ENCODE results near the gene HSFX3. TPM values are rescaled to one million over a fixed set of nuclear protein-coding genes. Genes with fewer than 3 reads are reported as not detected.
A peak's percentile ranks its signal among the peaks of the same experiment; 100 is the strongest.
"Not testable (repeated sequence)": the region's sequence is repeated elsewhere in the genome, so short reads cannot be mapped to it uniquely, and the experiment has no call there.

Gene HSFX3
- total RNA-seq, 1 donor from 2014 or later = not detected

GRCh38 chrX:149506349-149506748 lies 43.4 kb downstream of the HSFX3 start:
- Mint-ChIP-seq H3K9me3 (no peaks in the 10 kb centered on the region), H3K27ac (no peak overlapping the region), H3K36me3 (ENCODE audit: low read depth) (peaks cover 8% of the 10 kb centered on the region), H3K4me1 (ENCODE audit: low read depth) (peaks cover 37% of the 10 kb centered on the region), H3K4me3 (no peak overlapping the region), H3K27me3 (ENCODE audit: insufficient read depth) (no peaks in the 10 kb centered on the region)
- DNase-seq (ENCODE audit: low spot score) = no peak
- intact Hi-C loops (cut with micrococcal nuclease) = loop anchor here (10.0 kb wide), 8 partner anchors 68 to 1888 kb away; partner anchors contain the start of genes FMR1, HMGB3, MTMR1 and VMA21

- DNase-seq (ENCODE audit: low spot score) = no peak
- Mint-ChIP-seq H3K36me3 (ENCODE audit: low read depth) (peaks cover 11% of the 10 kb centered on the region), H3K27ac (peak overlapping the region; percentile 100), H3K27me3 (ENCODE audit: insufficient read depth) (no peaks in the 10 kb centered on the region), H3K4me1 (ENCODE audit: low read depth) (peaks cover 43% of the 10 kb centered on the region), H3K4me3 (peak overlapping the region; percentile 99), H3K9me3 (no peaks in the 10 kb centered on the region)
- intact Hi-C loops (cut with micrococcal nuclease) = loop anchor here (1.0 to 10.0 kb wide), 12 partner anchors 10 to 1889 kb away; partner anchors contain the start of genes FMR1, HMGB3, MTMR1 and TMEM185A
Measured at GRCh38 chrX:149505671-149506070, 44.1 kb downstream of the HSFX3 start.

GRCh38 chrX:149504915-149505651 lies 44.6 kb downstream of the HSFX3 start, which contains the start of gene IDS:
TSS of gene IDS (minus strand) at chrX:149505306. CDS start at chrX:149505137, 169 bp downstream.
- H3K27ac Mint-ChIP-seq = peak within 1 kb of the TSS; percentile 100
- no peaks in the 10 kb centered on the region for H3K27me3 Mint-ChIP-seq (ENCODE audit: insufficient read depth)
- peak within 1 kb of the TSS; percentile 99 for H3K4me3 Mint-ChIP-seq
- peaks cover 45% of the 10 kb centered on the region for H3K4me1 Mint-ChIP-seq (ENCODE audit: low read depth)
- DNase-seq (ENCODE audit: low spot score) = peak; percentile 87
- intact Hi-C loops (cut with micrococcal nuclease) = loop anchor here (1.0 to 10.0 kb wide), 13 partner anchors 10 to 1890 kb away; partner anchors contain the start of genes FMR1, HMGB3, MTMR1 and TMEM185A
- peaks cover 15% of the 10 kb centered on the region for H3K36me3 Mint-ChIP-seq (ENCODE audit: low read depth)
- no peaks in the 10 kb centered on the region for H3K9me3 Mint-ChIP-seq

DNA sequence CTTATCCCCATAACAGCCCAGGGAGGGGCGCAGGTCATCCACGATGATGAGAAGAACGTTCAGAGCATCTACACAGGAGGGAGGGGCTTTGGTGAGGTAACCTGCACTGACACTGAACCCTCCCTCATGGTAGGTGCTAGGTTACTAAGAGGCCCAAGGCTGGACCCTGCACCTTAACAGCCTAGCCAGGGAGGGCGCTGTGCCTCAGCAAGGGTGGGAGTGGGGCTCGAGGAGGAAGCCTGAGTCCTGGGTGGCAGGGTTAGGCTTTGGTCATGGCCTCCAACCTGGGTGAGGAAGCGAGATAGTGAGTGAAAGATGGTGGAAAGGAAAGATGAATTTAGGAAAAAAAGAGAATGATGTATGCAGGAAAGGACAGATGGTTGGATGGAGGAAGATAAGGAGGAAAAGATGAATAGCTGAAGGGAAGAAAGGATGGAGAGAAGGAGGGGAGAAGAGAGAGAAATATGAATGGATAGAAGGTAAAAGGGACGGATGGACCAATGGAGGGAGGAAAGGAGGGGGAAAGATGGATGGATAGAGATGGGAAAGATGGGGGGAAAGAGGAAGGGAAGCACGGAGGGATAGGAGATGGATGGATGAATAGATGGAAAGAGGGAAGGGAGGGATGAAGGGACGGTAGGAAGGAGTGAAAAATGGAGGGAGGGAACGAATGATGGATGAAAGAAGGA lies 45.4 kb downstream of the HSFX3 start:
- intact Hi-C loops (cut with micrococcal nuclease) = loop anchor here (2.0 to 10.0 kb wide), 10 partner anchors 34 to 1890 kb away; partner anchors contain the start of genes FMR1, HMGB3, MTMR1 and VMA21

DNA sequence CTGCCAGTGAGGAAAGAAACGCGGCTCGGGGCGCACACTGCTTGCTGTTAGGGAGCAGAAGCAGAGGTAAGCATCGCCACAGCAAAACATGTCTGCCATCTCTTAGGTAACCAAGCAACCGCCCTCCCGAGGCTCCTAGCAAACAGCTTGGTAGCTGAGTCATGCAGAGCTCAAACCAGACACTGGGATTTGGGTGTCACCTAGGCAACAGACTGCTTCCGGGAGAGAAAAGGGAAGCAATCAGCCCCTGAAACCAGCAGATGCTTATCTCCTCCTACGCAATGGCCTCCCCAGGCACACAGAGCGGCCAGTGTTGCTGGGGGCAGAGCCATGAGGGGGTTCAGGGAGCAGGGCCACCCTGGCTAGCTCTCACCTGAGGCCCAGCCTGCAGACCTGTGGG lies 46.3 kb downstream of the HSFX3 start:
- peak overlapping the region; percentile 99 for H3K4me3 Mint-ChIP-seq
- H3K36me3 Mint-ChIP-seq (ENCODE audit: low read depth) = peaks cover 18% of the 10 kb centered on the region
- peak; percentile 67 for DNase-seq (ENCODE audit: low spot score)
- H3K27me3 Mint-ChIP-seq (ENCODE audit: insufficient read depth); H3K9me3 Mint-ChIP-seq: not testable (repeated sequence)
- peaks cover 48% of the 10 kb centered on the region for H3K4me1 Mint-ChIP-seq (ENCODE audit: low read depth)
- H3K27ac Mint-ChIP-seq = peak overlapping the region; percentile 100
- intact Hi-C loops (cut with micrococcal nuclease) = loop anchor here (5.0 to 10.0 kb wide), 9 partner anchors 71 to 1891 kb away; partner anchors contain the start of genes FMR1, HMGB3, MTMR1 and VMA21

More for the DNA sequence above, 45.4 kb downstream of the HSFX3 start:
- Mint-ChIP-seq H3K27ac (peak overlapping the region; percentile 100), H3K27me3 (ENCODE audit: insufficient read depth) (no peaks in the 10 kb centered on the region), H3K9me3 (no peaks in the 10 kb centered on the region), H3K4me1 (ENCODE audit: low read depth) (peaks cover 48% of the 10 kb centered on the region), H3K4me3 (peak overlapping the region; percentile 99), H3K36me3 (ENCODE audit: low read depth) (peaks cover 18% of the 10 kb centered on the region)
- peak; percentile 63 for DNase-seq (ENCODE audit: low spot score)

DNA sequence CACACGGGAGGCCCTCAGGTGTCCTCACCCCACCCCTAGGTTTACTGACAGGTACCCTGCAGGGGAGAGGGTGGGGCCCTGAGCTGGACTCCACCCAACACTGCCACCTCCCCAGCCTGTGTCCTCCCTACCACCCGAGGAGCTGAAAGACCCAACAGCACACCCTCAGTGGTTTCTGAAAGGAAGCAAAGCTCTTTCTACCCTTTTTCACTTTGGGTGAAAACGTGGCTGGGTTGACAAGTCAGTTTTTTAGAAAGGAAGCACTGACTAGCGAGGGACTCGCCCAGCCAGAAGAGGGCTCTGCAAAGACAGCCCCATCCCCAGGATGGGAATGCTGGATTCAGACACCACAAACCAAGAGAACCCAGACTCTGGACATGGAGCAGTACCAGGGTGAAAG lies 46.8 kb downstream of the HSFX3 start:
- H3K9me3 Mint-ChIP-seq; H3K27me3 Mint-ChIP-seq (ENCODE audit: insufficient read depth): not testable (repeated sequence)

DNA sequence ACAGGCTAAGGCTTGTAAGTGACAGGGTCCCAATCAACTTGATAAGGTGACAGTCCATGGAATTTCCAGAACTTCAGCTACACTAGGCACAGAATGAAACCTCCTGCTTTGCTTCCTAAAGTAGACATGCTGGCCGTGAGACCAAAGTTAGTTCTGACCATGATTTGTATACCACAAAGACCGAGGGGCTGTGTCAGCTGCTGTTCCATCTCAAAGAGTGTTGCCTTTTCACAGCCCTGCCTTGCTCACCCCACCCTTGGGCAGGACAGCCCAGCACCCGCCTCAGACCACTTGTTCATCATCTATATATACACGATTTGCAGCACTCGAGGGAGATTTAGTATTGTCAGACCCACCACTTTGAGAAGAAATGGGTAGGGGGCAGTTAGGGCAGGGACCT lies 50.0 kb downstream of the HSFX3 start:
- Mint-ChIP-seq H3K4me3 (no peak overlapping the region), H3K4me1 (ENCODE audit: low read depth) (peaks cover 39% of the 10 kb centered on the region), H3K27ac (peak overlapping the region; percentile 87), H3K9me3 (no peaks in the 10 kb centered on the region), H3K36me3 (ENCODE audit: low read depth) (peaks cover 35% of the 10 kb centered on the region), H3K27me3 (ENCODE audit: insufficient read depth) (no peaks in the 10 kb centered on the region)
- DNase-seq (ENCODE audit: low spot score) = no peak
- intact Hi-C loops (cut with micrococcal nuclease) = loop anchor here (5.0 to 10.0 kb wide), 9 partner anchors 75 to 1895 kb away; partner anchors contain the start of genes FMR1, HMGB3, MTMR1 and VMA21

More for the DNA sequence above, 46.8 kb downstream of the HSFX3 start:
- DNase-seq (ENCODE audit: low spot score) = not testable (repeated sequence)
- Mint-ChIP-seq H3K27ac (peak overlapping the region; percentile 85), H3K4me1 (ENCODE audit: low read depth) (peaks cover 48% of the 10 kb centered on the region), H3K36me3 (ENCODE audit: low read depth) (peaks cover 20% of the 10 kb centered on the region), H3K4me3 (peak overlapping the region; percentile 39)
- intact Hi-C loops (cut with micrococcal nuclease) = loop anchor here (5.0 to 10.0 kb wide), 9 partner anchors 72 to 1892 kb away; partner anchors contain the start of genes FMR1, HMGB3, MTMR1 and VMA21

DNA sequence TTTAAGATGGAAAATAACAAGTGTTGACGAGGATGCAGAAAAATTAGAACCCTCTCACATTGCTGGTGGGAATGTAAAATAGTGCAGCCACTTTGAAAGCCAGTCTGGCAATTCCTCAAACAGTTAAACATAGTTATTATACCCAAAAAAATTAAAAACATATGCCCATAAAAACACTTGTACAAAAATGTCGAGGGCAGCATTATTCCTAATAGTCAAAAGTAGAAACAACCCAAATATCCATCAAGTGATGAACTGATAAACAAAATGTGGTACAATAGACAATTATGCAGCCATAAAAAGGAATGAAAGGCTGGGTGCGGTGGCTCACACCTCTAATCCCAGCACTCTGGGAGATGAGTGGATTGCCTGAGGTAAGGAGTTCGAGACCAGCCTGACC lies 51.0 kb downstream of the HSFX3 start:
- Mint-ChIP-seq H3K4me1 (ENCODE audit: low read depth) (peaks cover 30% of the 10 kb centered on the region), H3K27ac (no peak overlapping the region), H3K4me3 (no peak overlapping the region), H3K27me3 (ENCODE audit: insufficient read depth) (no peaks in the 10 kb centered on the region), H3K36me3 (ENCODE audit: low read depth) (peaks cover 33% of the 10 kb centered on the region), H3K9me3 (no peaks in the 10 kb centered on the region)
- intact Hi-C loops (cut with micrococcal nuclease) = no loop called here
- DNase-seq (ENCODE audit: low spot score) = no peak

Other genes starting within 250 kb of the HSFX3 start
- gene IDS, start 44.6 kb downstream of the HSFX3 start, total RNA-seq = 46.6 and 48.9 TPM in 2 replicates
- 31.4 and 35.5 TPM in 2 replicates for gene EOLA1, start 8.9 kb downstream of the HSFX3 start, total RNA-seq
- gene MAGEA9B, start 37.5 kb upstream of the HSFX3 start, total RNA-seq = not detected in 2 replicates
- gene HSFX2, start 45.4 kb upstream of the HSFX3 start, total RNA-seq = 0.41 TPM in 1 of 2 replicates, not detected in the other
- 18.7 and 25.5 TPM in 2 replicates for gene TMEM185A, start 81.9 kb upstream of the HSFX3 start, total RNA-seq
- gene MAGEA11, start 162.1 kb upstream of the HSFX3 start, total RNA-seq = not detected in 2 replicates
- 0.49 and 1.2 TPM in 2 replicates for gene HSFX1, start 224.1 kb upstream of the HSFX3 start, total RNA-seq
- gene MAGEA9, start 232.0 kb upstream of the HSFX3 start, total RNA-seq = not detected in 2 replicates

All from activated T-helper 1 cell treated with anti-CD3 and anti-CD28 coated beads, Interleukin-12 subunit alpha, Interleukin-12 subunit beta, Interleukin-2, Interleukin-4 antibody, amounts not matched to agents 30 ng/mL and 10 ng/mL and 1 ng/mL, durations not matched to agents 14 hours and 24 hours and 36 hours (primary cell).